GM23338 (cell line): ENCODE measurements around the gene TRAPPC10. TPM values are rescaled to one million over a fixed set of nuclear protein-coding genes. Genes with fewer than 3 reads are reported as not detected.

Source experiments
- ATAC-seq: fragments of 200-7000 bp; cut with Tn5 transposase; 3 replicates; pipeline ENCODE4 v1.9.1; 2020
- DNase-seq: peaks from one replicate; pipeline ENCODE4 v3.0.0-alpha.2; 2015; ENCODE audit warnings: low spot score
- H2AFZ ChIP-seq: fragments of 200-600 bp; sonication (generic); 2 replicates; pipeline ENCODE4 v1.8.0; 2016; ENCODE audit warnings: antibody characterized with exemption, mild to moderate bottlenecking, moderate library complexity
- H3F3A ChIP-seq: fragments of 200-600 bp; sonication (generic); replicated peaks from 2 replicates; pipeline ENCODE4 v1.8.0; 2017; ENCODE audit warnings: antibody characterized with exemption, mixed run types, low read depth
- H3K27ac ChIP-seq: fragments of 200-600 bp; sonication (generic); 2 replicates; pipeline ENCODE4 v1.6.1; 2016; ENCODE audit warnings: low read depth
- H3K27me3 ChIP-seq: fragments of 200-600 bp; sonication (generic); 2 replicates; pipeline ENCODE4 v1.8.0; 2016; ENCODE audit warnings: mild to moderate bottlenecking, mixed run types, moderate library complexity; ENCODE audit not compliant: insufficient read depth
- H3K36me3 ChIP-seq: fragments of 200-600 bp; sonication (generic); 2 replicates; pipeline ENCODE4 v1.8.0; 2016; ENCODE audit warnings: mild to moderate bottlenecking; ENCODE audit not compliant: insufficient read depth
- H3K4me1 ChIP-seq: fragments of 200-600 bp; sonication (generic); 2 replicates; pipeline ENCODE4 v1.8.0; 2016; ENCODE audit warnings: mild to moderate bottlenecking, moderate library complexity; ENCODE audit not compliant: insufficient read depth
- H3K4me2 ChIP-seq: fragments of 200-600 bp; sonication (generic); 2 replicates; pipeline ENCODE4 v1.7.1; 2017; ENCODE audit warnings: mixed run types
- H3K4me3 ChIP-seq: fragments of 200-600 bp; sonication (generic); 2 replicates; pipeline ENCODE4 v1.6.1; 2016; ENCODE audit warnings: mixed run types
- H3K79me2 ChIP-seq: fragments of 200-600 bp; sonication (generic); replicated peaks from 2 replicates; pipeline ENCODE4 v1.8.0; 2017; ENCODE audit warnings: mild to moderate bottlenecking; ENCODE audit not compliant: insufficient read depth
- H3K9me2 ChIP-seq: fragments of 200-600 bp; sonication (generic); 2 replicates; pipeline ENCODE4 v1.8.0; 2017; ENCODE audit not compliant: insufficient read depth
- H4K20me1 ChIP-seq: fragments of 200-600 bp; sonication (generic); replicated peaks from 2 replicates; pipeline ENCODE4 v1.8.0; 2017; ENCODE audit warnings: mild to moderate bottlenecking; ENCODE audit not compliant: insufficient read depth
- H3K27ac Mint-ChIP-seq: 2 replicates; pipeline ENCODE4 v1.8.0; 2020; ENCODE audit warnings: inconsistent platforms, mild to moderate bottlenecking, moderate library complexity, mixed read lengths
- H3K27me3 Mint-ChIP-seq: 3 replicates; pipeline ENCODE4 v1.8.0; 2022; ENCODE audit warnings: low read depth, mild to moderate bottlenecking, moderate library complexity, mixed read lengths, inconsistent platforms; ENCODE audit not compliant: insufficient read depth, poor library complexity
- H3K36me3 Mint-ChIP-seq: 3 replicates; pipeline ENCODE4 v1.8.0; 2021; ENCODE audit warnings: low read depth, mild to moderate bottlenecking, inconsistent platforms, moderate library complexity, mixed read lengths
- H3K4me1 Mint-ChIP-seq: 3 replicates; pipeline ENCODE4 v1.8.0; 2020; ENCODE audit warnings: mild to moderate bottlenecking, inconsistent platforms, mixed read lengths
- H3K4me3 Mint-ChIP-seq: 3 replicates; pipeline ENCODE4 v1.8.0; 2021; ENCODE audit warnings: moderate library complexity, mild to moderate bottlenecking, inconsistent platforms, mixed read lengths
- H3K9me3 Mint-ChIP-seq: 3 replicates; pipeline ENCODE4 v1.8.0; 2020; ENCODE audit warnings: moderate library complexity, mild to moderate bottlenecking, inconsistent platforms, mixed read lengths
- CREB1 ChIP-seq: fragments of 250-450 bp; sonication (Bioruptor Pico); IDR thresholded peaks from 2 replicates; pipeline ENCODE4 v1.5.0; 2020; ENCODE audit warnings: low read depth, mild to moderate bottlenecking, moderate library complexity
- ETS1 ChIP-seq: IDR thresholded peaks from 2 replicates; pipeline ENCODE4 v1.6.1; 2016; ENCODE audit warnings: antibody characterized with exemption
- JUNB ChIP-seq: IDR thresholded peaks from one replicate; pipeline ENCODE4 v1.6.1; 2016; ENCODE audit warnings: antibody characterized with exemption; ENCODE audit not compliant: unreplicated experiment
- NANOG ChIP-seq: IDR thresholded peaks from 2 replicates; pipeline ENCODE4 v1.6.1; 2016; ENCODE audit warnings: antibody characterized with exemption, borderline replicate concordance
- POLR2AphosphoS5 ChIP-seq: IDR thresholded peaks from 2 replicates; pipeline ENCODE4 v1.6.1; 2016; ENCODE audit warnings: antibody characterized with exemption, low read depth
- REST ChIP-seq: IDR thresholded peaks from one replicate; pipeline ENCODE4 v1.6.1; 2018; ENCODE audit warnings: antibody characterized with exemption; ENCODE audit not compliant: unreplicated experiment
- STAT1 ChIP-seq: IDR thresholded peaks from one replicate; pipeline ENCODE4 v1.6.1; 2016; ENCODE audit warnings: antibody characterized with exemption; ENCODE audit not compliant: unreplicated experiment
- ZNF114 ChIP-seq: fragments of 250-450 bp; sonication (Bioruptor Pico); IDR thresholded peaks from 2 replicates; pipeline ENCODE4 v1.5.0; 2020; ENCODE audit warnings: mild to moderate bottlenecking, moderate library complexity
- ZNF331 ChIP-seq: fragments of 250-450 bp; sonication (Bioruptor Pico); IDR thresholded peaks from 2 replicates; pipeline ENCODE4 v1.5.0; 2020; ENCODE audit warnings: low read depth, mild to moderate bottlenecking, moderate library complexity
- ZNF462 ChIP-seq: fragments of 250-450 bp; sonication (Bioruptor Pico); IDR thresholded peaks from 2 replicates; pipeline ENCODE4 v1.5.0; 2020; ENCODE audit warnings: mild to moderate bottlenecking, moderate library complexity
- polyA plus RNA-seq: library from polyadenylated mRNA; unstranded; fragments of >200 nt; fragmentation: Nextera tagmentation; extraction: Ambion mirVana; gene quantifications from 2 replicates; pipeline ENCODE4 v1.2.1, GENCODE V29; 2016
- total RNA-seq: library from RNA; depleted of rRNA; stranded (reverse); fragments of >200 nt; shearing (Covaris generic); gene quantifications from 2 replicates; pipeline ENCODE4 v1.2.3, GENCODE V29; 2014

The TRAPPC10 gene
- total and polyA plus RNA-seq, 2 experiments from 2014 or later, result 14.0 to 27.1 TPM

GRCh38 chr21:43967981-43968380 is 44.1 kb upstream of the TRAPPC10 start (continued):
- TF ChIP-seq ZNF462 (CRISPR knock-in tag) (no peak), NANOG (no peak), REST (no peak), ZNF114 (CRISPR knock-in tag) (no peak)

GRCh38 chr21:43968410-43969114 is 43.5 kb upstream of the TRAPPC10 start:
- H3K9me2 ChIP-seq, result no peaks in the 10 kb centered on the region
- Mint-ChIP-seq H3K4me3 (no peak overlapping the region), H3K9me3 (no peaks in the 10 kb centered on the region), H3K4me1 (no peaks in the 10 kb centered on the region), H3K27me3 (peaks cover 7% of the 10 kb centered on the region), H3K27ac (no peak overlapping the region), H3K36me3 (no peaks in the 10 kb centered on the region)
- no peaks in the 10 kb centered on the region for H3F3A ChIP-seq
- no peaks in the 10 kb centered on the region for H3K79me2 ChIP-seq
- H3K27ac ChIP-seq, result no peak overlapping the region
- no peak for ATAC-seq
- H2AFZ ChIP-seq, result no peak overlapping the region
- no peaks in the 10 kb centered on the region for H3K27me3 ChIP-seq
- H4K20me1 ChIP-seq, result no peaks in the 10 kb centered on the region
- no peak overlapping the region for H3K4me3 ChIP-seq
- no peak for DNase-seq
- no peaks in the 10 kb centered on the region for H3K36me3 ChIP-seq
- no peaks in the 10 kb centered on the region for H3K4me1 ChIP-seq
- H3K4me2 ChIP-seq, result no peak overlapping the region
- no peak for TF ChIP-seq STAT1
- TF ChIP-seq POLR2AphosphoS5, result no peak
- TF ChIP-seq CREB1 (CRISPR knock-in tag), result no peak
- no peak for TF ChIP-seq JUNB
- no peak for TF ChIP-seq ETS1
- no peak for TF ChIP-seq REST
- TF ChIP-seq ZNF114 (CRISPR knock-in tag), result no peak
- no peak for TF ChIP-seq ZNF331
- TF ChIP-seq NANOG, result no peak
